Naive thymus-derived CD8-positive, alpha-beta T cell (primary cell): ENCODE measurements around the gene ASXL1. TPM values are rescaled to one million over a fixed set of nuclear protein-coding genes. Genes with fewer than 3 reads are reported as not detected.

Experiments used
- ATAC-seq, 2 donors: fragments of 150-1000 bp; cut with Tn5 transposase in 1 of 2; sonication (Bioruptor Pico), chemical (Tn5 transposase) in 1 of 2; 1 replicate in 1 of 2; 2 replicates in 1 of 2; pipeline ENCODE4 v1.10.0; 2021; ENCODE audit warnings: mild to moderate bottlenecking in 2 of 2, moderate library complexity in 2 of 2
- POLR2A ChIA-PET: fragments of 350-600 bp; sonication (Branson Sonifier 250); formaldehyde crosslinking; loops from one replicate; lab custom pipeline; 2021; ENCODE audit warnings: antibody characterized with exemption; lab: Charles Lee
- DNase-seq, 10 donors: peaks; one replicate each; pipeline versions ENCODE4 v3.0.0 to v3.0.0-alpha.2; 2020 to 2022
- H3K27ac Mint-ChIP-seq, 10 donors: one replicate each; pipeline ENCODE4 v1.8.0; 2020 to 2022; ENCODE audit warnings: mild to moderate bottlenecking in 10 of 10, mixed read lengths in 10 of 10, moderate library complexity in 4 of 10, inconsistent platforms in 1 of 10
- H3K27me3 Mint-ChIP-seq, 5 donors: one replicate each; pipeline ENCODE4 v1.8.0; 2021 to 2022; ENCODE audit warnings: mixed read lengths in 5 of 5
- H3K36me3 Mint-ChIP-seq, 3 donors: one replicate each; pipeline ENCODE4 v1.8.0; 2020 to 2022; ENCODE audit warnings: mixed read lengths in 3 of 3, mild to moderate bottlenecking in 2 of 3, inconsistent platforms in 1 of 3
- H3K4me1 Mint-ChIP-seq, 4 donors: one replicate each; pipeline ENCODE4 v1.8.0; 2021 to 2022; ENCODE audit warnings: mixed read lengths in 4 of 4
- H3K4me3 Mint-ChIP-seq, 10 donors: one replicate each; pipeline ENCODE4 v1.8.0; 2020 to 2022; ENCODE audit warnings: mild to moderate bottlenecking in 10 of 10, mixed read lengths in 10 of 10, moderate library complexity in 6 of 10, inconsistent platforms in 1 of 10
- H3K9me3 Mint-ChIP-seq, 9 donors: one replicate each; pipeline ENCODE4 v1.8.0; 2020 to 2022; ENCODE audit warnings: mixed read lengths in 9 of 9, mild to moderate bottlenecking in 3 of 9, inconsistent platforms in 1 of 9, moderate library complexity in 1 of 9
- polyA plus RNA-seq, 3 donors: library from polyadenylated mRNA; unstranded; fragments of 300-500 nt; fragmentation: Illumina TruSeq; gene quantifications; one replicate each; pipeline ENCODE4 v1.2.3, GENCODE V29; 2021
- total RNA-seq, 8 experiments: library from RNA in 2 of 8; stranded (reverse) in 2 of 8; gene quantifications; one replicate each; pipeline ENCODE4 v1.2.3 and lab custom pipeline; 2021 to 2026

The ASXL1 gene
- total and polyA plus RNA-seq, 5 experiments from 2014 or later = 15.2 to 149 (median 20.1) TPM

DNA sequence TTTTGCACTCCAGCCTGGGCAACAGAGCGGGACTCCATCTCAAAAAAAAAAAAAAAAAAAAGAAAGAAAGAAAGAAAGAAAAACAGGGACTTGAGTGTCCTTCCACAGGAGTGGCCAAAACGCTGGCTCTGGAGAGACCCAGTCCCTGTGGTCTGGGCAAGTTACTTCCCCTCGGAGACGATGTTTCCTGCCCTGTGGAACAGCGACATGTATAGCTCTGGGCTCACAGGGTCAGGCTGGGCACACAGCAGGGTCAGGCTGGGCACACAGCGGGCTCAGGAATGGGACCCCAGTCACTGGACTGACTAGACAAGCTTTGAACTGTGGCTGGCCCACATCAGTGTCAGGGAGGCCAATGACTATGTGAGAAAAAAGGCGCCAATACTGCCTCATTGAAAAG is 110.7 kb downstream of the ASXL1 start:
- peaks cover 8 to 33% (median 11%) of the 10 kb centered on the region in 4 donors for H3K4me1 Mint-ChIP-seq
- no peak for DNase-seq
- no peaks in the 10 kb centered on the region for H3K9me3 Mint-ChIP-seq
- H3K36me3 Mint-ChIP-seq = peaks cover 0 to 25% (median 2%) of the 10 kb centered on the region in 3 donors
- H3K27me3 Mint-ChIP-seq = no peaks in the 10 kb centered on the region
- peak overlapping the region in 2 of 10 donors; percentile 52 to 72 for H3K27ac Mint-ChIP-seq
- H3K4me3 Mint-ChIP-seq = no peak overlapping the region
- POLR2A ChIA-PET = interaction anchor here (0.6 to 1.1 kb wide), 2 partner anchors 36 to 40 kb away, joined by 3 read pairs; no protein-coding TSS in a partner anchor
- ATAC-seq = no peak

- no peaks in the 10 kb centered on the region for H3K9me3 Mint-ChIP-seq
- no peaks in the 10 kb centered on the region for H3K27me3 Mint-ChIP-seq
- peak overlapping the region; percentile 66 to 90 (median 76) for H3K27ac Mint-ChIP-seq
- POLR2A ChIA-PET = interaction anchor here (1.6 to 2.8 kb wide), 2 partner anchors 39 to 51 kb away, joined by 4 to 14 read pairs; no protein-coding TSS in a partner anchor
- ATAC-seq (peak; percentile 64 to 73), DNase-seq (no peak)
- peaks cover 0 to 24% (median 2%) of the 10 kb centered on the region in 3 donors for H3K36me3 Mint-ChIP-seq
- H3K4me1 Mint-ChIP-seq = peaks cover 8 to 32% (median 13%) of the 10 kb centered on the region in 4 donors
- peak overlapping the region in 1 of 10 donors; percentile 59 for H3K4me3 Mint-ChIP-seq
These were observed 112.1 kb downstream of the ASXL1 start for GRCh38 chr20:32470025-32470861.

DNA sequence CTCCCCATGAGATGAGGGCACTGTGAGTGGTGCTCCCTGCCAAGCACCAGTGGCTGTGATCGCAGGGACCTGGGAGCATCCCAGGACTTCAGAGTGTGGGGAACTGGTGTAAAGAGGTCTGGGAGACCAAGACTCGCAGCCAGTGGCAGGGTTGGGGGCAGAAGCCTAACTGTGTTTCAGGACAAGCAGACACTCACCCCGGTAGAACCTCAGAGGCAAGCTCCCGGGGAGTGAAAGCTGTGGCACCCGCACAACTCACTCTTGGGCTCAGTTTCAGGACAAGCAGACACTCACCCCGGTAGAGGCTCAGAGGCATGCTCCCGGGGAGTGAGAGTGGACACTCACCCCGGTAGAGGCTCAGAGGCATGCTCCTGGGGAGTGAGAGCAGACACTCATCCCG is 112.8 kb downstream of the ASXL1 start:
- POLR2A ChIA-PET = interaction anchor here (1.6 to 2.8 kb wide), 2 partner anchors 38 to 50 kb away, joined by 4 to 14 read pairs; no protein-coding TSS in a partner anchor
- DNase-seq (no peak), ATAC-seq (no peak)
- H3K9me3 Mint-ChIP-seq = no peaks in the 10 kb centered on the region
- H3K36me3 Mint-ChIP-seq = peaks cover 0 to 22% (median 2%) of the 10 kb centered on the region in 3 donors
- H3K4me1 Mint-ChIP-seq = peaks cover 12 to 37% (median 19%) of the 10 kb centered on the region in 4 donors
- no peak overlapping the region for H3K4me3 Mint-ChIP-seq
- no peaks in the 10 kb centered on the region for H3K27me3 Mint-ChIP-seq
- H3K27ac Mint-ChIP-seq = peak overlapping the region in 9 of 10 donors; percentile 16 to 91 (median 74)

DNA sequence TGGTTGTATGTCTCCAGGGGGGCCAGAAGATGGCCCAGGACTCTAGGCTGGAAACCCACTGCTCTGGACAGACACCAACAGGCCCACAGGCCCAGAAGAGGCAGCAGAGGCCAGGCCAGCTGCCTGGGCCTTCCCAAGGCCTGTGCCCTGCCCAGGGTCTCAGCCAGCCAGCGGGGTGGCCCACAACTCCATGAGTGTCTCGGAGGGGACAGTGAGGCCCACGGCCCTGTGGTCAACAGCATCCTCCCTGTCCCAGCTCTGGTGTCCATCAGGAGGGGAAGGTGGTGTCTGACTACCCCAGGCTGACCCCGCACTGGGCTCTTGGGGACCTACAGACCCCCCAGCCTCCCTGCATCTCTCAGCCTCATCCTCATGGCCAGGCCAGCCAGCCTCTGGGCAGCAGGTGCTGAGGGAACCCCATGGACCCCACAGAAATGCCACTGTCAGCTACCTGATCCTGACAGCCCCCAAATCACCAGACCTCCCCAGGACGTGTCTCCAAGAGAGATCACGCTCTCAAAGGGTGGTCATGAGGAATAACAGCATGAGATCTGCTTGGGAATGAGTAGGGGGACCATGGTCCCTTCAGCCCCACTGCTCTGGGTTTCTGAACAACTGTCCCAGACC is 114.6 kb downstream of the ASXL1 start:
- H3K4me3 Mint-ChIP-seq = no peak overlapping the region
- H3K27me3 Mint-ChIP-seq = no peaks in the 10 kb centered on the region
- peak overlapping the region in 5 of 10 donors; percentile 34 to 73 (median 59) for H3K27ac Mint-ChIP-seq
- no peaks in the 10 kb centered on the region for H3K9me3 Mint-ChIP-seq
- ATAC-seq (no peak), DNase-seq (peak in 1 of 10 donors; percentile 44)
- POLR2A ChIA-PET = interaction anchor here (0.9 to 2.8 kb wide), 2 partner anchors 12 to 36 kb away, joined by 7 to 14 read pairs; no protein-coding TSS in a partner anchor
- peaks cover 0 to 18% (median 2%) of the 10 kb centered on the region in 3 donors for H3K36me3 Mint-ChIP-seq
- peaks cover 25 to 50% (median 37%) of the 10 kb centered on the region in 4 donors for H3K4me1 Mint-ChIP-seq

DNA sequence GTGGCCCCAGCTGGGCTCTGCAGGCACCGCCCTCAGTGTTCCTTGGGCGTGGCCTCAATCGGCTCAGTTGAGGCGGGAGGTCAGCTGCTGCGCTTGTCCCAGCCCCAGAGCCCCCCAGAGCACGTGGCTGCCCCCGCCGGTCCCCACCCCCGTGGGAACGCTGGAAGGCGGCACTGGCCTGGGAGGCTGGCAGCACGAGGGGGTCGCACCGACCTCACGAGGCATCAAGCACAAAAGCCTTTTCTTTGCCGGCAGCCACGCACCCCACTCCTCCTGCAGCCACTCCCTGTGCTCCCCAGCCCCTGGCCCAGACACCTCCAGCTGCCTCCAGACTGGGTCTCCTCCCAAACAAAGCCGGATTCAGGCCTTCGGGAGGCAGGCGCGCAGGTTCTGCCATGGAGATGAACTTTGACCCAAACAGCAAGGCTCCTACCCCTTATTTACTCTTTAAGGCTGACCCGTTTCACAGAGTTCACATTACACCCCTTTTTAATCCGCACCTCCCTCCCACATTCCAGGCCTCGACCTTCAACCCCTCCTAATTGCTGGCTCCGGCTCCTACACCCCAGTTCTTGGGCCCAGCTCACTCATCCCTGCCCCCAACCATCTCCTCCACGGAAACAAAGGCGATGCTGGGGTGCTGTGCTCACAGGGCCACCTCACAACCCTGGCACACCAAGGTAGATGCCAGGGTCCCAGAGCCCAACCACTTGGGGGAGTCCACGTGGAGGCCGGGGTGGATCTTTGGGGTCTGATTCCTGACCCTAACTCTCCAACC is 115.3 kb downstream of the ASXL1 start:
- H3K4me1 Mint-ChIP-seq = peaks cover 32 to 57% (median 44%) of the 10 kb centered on the region in 4 donors

GRCh38 chr20:32474009-32474716 is 116.0 kb downstream of the ASXL1 start:
- peaks cover 37 to 60% (median 51%) of the 10 kb centered on the region in 4 donors for H3K4me1 Mint-ChIP-seq
- peak overlapping the region in 7 of 10 donors; percentile 19 to 70 (median 62) for H3K27ac Mint-ChIP-seq
- no peak for ATAC-seq
- peak overlapping the region in 1 of 10 donors; percentile 30 for H3K4me3 Mint-ChIP-seq
- H3K9me3 Mint-ChIP-seq = no peaks in the 10 kb centered on the region
- H3K36me3 Mint-ChIP-seq = peaks cover 0 to 18% (median 2%) of the 10 kb centered on the region in 3 donors
- DNase-seq = peak in 1 of 10 donors; percentile 55
- POLR2A ChIA-PET = no interaction called here
- no peaks in the 10 kb centered on the region for H3K27me3 Mint-ChIP-seq

More for the DNA sequence above, 115.3 kb downstream of the ASXL1 start:
- Mint-ChIP-seq H3K9me3 (no peaks in the 10 kb centered on the region), H3K4me3 (no peak overlapping the region), H3K27me3 (no peaks in the 10 kb centered on the region), H3K27ac (peak overlapping the region in 9 of 10 donors; percentile 19 to 87 (median 60)), H3K36me3 (peaks cover 0 to 18% (median 2%) of the 10 kb centered on the region in 3 donors)
- POLR2A ChIA-PET = no interaction called here
- DNase-seq (peak in 1 of 10 donors; percentile 56), ATAC-seq (no peak)

DNA sequence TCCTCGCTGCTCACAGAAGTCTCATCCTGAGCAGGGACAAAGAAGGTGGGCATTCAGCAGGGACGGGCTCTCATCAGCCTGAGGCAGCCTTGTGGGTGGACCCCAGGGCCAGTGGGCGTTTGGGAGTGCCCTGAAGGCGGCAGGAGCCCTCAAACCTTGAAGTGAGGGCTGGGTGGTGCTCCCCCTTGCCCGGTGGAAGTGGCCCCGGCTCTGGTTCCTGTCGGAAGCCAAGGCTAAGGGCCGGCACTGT is 116.5 kb downstream of the ASXL1 start:
- DNase-seq = peak in 1 of 10 donors; percentile 41
- H3K9me3 Mint-ChIP-seq = no peaks in the 10 kb centered on the region
- peak overlapping the region in 6 of 10 donors; percentile 26 to 74 (median 64) for H3K27ac Mint-ChIP-seq
- H3K4me3 Mint-ChIP-seq = peak overlapping the region in 3 of 10 donors; percentile 27 to 71 (median 30)
- no peaks in the 10 kb centered on the region for H3K27me3 Mint-ChIP-seq
- H3K36me3 Mint-ChIP-seq = peaks cover 0 to 18% (median 2%) of the 10 kb centered on the region in 3 donors
- no peak for ATAC-seq
- H3K4me1 Mint-ChIP-seq = peaks cover 39 to 64% (median 55%) of the 10 kb centered on the region in 4 donors
- POLR2A ChIA-PET = interaction anchor here (1.2 to 2.5 kb wide), 2 partner anchors 9 to 11 kb away, joined by 3 to 8 read pairs; no protein-coding TSS in a partner anchor

GRCh38 chr20:32474967-32475811 is 117.1 kb downstream of the ASXL1 start:
- Mint-ChIP-seq H3K27me3 (no peaks in the 10 kb centered on the region), H3K27ac (peak overlapping the region; percentile 78 to 97 (median 94)), H3K4me3 (peak overlapping the region in 6 of 10 donors; percentile 60 to 87 (median 79)), H3K4me1 (peaks cover 43 to 66% (median 58%) of the 10 kb centered on the region in 4 donors), H3K9me3 (no peaks in the 10 kb centered on the region), H3K36me3 (peaks cover 0 to 16% (median 2%) of the 10 kb centered on the region in 3 donors)
- no peak for ATAC-seq
- DNase-seq = peak in 1 of 10 donors; percentile 59
- POLR2A ChIA-PET = interaction anchor here (1.2 to 2.6 kb wide), 3 partner anchors 9 to 36 kb away, joined by 3 to 17 read pairs (median 8); no protein-coding TSS in a partner anchor

DNA sequence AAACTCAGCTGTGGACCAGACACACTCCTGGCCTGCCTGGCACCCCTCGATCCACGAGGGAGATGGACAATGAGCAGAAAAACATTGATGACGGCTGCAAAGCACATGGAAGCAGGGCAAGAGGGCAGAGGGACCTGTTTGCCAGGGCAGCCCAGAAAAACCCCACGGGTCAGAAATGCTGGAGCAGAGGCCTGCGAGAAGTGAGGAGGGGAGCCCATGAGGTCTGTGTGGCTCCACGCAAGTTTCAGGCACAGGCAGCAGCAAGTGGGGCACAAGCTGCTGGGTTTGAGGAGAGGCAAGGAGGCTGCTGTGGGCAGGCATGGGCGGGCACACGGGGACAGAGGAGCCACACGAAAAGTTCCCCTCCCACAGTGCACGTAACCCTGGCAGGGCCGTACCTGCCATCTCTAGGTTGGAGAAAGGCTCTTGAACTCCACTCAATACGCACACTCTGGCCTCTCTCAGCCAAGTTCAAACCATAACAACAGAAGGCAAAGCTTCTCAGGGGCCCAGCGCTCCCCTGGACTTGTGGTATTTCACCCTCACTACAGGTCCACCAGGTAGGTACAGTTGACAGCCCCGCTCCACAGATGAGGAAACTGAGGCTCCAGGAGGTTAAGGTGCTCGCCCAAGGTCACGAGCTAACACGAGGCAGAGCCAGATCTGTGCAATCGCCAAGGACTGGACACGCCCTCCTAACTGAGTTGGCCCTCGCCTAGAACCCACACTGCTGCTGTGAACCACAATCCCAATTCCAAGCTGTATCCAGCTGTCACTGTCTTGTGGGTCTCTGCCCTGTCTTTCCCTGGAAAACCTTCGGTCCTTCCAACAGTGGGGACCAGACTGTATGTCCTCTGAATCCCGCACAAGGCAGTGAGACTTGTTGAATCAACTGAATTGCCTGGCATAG is 118.8 kb downstream of the ASXL1 start:
- POLR2A ChIA-PET = interaction anchor here (1.0 to 2.6 kb wide), 4 partner anchors 9 to 61 kb away, joined by 3 to 17 read pairs (median 6); no protein-coding TSS in a partner anchor
- Mint-ChIP-seq H3K9me3 (no peaks in the 10 kb centered on the region), H3K36me3 (peaks cover 0 to 8% (median 2%) of the 10 kb centered on the region in 3 donors), H3K27ac (peak overlapping the region; percentile 78 to 97 (median 94)), H3K4me1 (peaks cover 44 to 73% (median 63%) of the 10 kb centered on the region in 4 donors), H3K4me3 (peak overlapping the region; percentile 45 to 87 (median 72)), H3K27me3 (no peaks in the 10 kb centered on the region)
- DNase-seq (peak in 3 of 10 donors; percentile 11 to 28 (median 23)), ATAC-seq (peak; percentile 57 to 73)
